ENCODE data around the gene CAPZB.

DNA sequence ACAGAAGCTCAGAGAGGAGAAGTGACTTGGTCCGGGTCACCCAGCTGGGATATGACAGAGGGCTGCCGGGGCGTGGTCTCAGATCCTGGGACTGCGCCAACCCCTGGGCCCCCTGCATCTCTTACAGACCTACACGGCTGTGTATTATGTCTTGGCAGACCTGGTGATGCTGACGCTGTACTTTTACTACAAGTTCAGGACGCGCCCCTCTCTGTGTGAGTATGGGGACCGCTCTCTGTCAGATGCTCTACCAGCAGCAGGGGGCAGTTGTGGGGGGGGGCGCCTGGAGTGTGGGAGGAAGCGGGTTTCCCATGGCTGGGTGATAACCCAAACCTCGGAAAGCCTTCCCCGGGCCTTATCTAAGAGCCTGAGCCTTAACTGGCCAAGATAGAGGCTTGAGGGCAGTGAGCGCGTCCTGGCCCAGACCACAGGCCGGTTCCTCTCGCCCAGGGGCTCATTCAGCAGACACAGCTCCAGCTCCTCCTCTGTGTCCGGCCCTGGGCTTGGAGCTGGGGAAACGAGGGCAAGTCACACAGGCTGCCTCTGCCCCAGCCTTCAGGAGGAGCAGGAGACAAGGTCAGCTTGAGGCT lies 159.9 kb downstream of the CAPZB start:
- TF ChIP-seq, protein P1, sequence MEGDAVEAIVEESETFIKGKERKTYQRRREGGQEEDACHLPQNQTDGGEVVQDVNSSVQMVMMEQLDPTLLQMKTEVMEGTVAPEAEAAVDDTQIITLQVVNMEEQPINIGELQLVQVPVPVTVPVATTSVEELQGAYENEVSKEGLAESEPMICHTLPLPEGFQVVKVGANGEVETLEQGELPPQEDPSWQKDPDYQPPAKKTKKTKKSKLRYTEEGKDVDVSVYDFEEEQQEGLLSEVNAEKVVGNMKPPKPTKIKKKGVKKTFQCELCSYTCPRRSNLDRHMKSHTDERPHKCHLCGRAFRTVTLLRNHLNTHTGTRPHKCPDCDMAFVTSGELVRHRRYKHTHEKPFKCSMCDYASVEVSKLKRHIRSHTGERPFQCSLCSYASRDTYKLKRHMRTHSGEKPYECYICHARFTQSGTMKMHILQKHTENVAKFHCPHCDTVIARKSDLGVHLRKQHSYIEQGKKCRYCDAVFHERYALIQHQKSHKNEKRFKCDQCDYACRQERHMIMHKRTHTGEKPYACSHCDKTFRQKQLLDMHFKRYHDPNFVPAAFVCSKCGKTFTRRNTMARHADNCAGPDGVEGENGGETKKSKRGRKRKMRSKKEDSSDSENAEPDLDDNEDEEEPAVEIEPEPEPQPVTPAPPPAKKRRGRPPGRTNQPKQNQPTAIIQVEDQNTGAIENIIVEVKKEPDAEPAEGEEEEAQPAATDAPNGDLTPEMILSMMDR (IDR thresholded peaks at IDR 0.05; ENCODE audit: insufficient read depth, low read length, poor library complexity, severe bottlenecking) = no peak
- TF ChIP-seq EZH2phosphoT487 (conservative IDR thresholded peaks at IDR 0.05; ENCODE audit: low read length) = no peak
